GM23338 (cell line): Measurements from ENCODE around the gene UQCRC1. TPM values are rescaled to one million over a fixed set of nuclear protein-coding genes. Genes with fewer than 3 reads are reported as not detected.

Experiments used
- ATAC-seq: fragments of 200-7000 bp; cut with Tn5 transposase; 3 replicates; pipeline ENCODE4 v1.9.1; 2020
- DNase-seq: peaks from one replicate; pipeline ENCODE4 v3.0.0-alpha.2; 2015; ENCODE audit warnings: low spot score
- H2AFZ ChIP-seq: fragments of 200-600 bp; sonication (generic); 2 replicates; pipeline ENCODE4 v1.8.0; 2016; ENCODE audit warnings: antibody characterized with exemption, mild to moderate bottlenecking, moderate library complexity
- H3F3A ChIP-seq: fragments of 200-600 bp; sonication (generic); replicated peaks from 2 replicates; pipeline ENCODE4 v1.8.0; 2017; ENCODE audit warnings: antibody characterized with exemption, mixed run types, low read depth
- H3K27ac ChIP-seq: fragments of 200-600 bp; sonication (generic); 2 replicates; pipeline ENCODE4 v1.6.1; 2016; ENCODE audit warnings: low read depth
- H3K27me3 ChIP-seq: fragments of 200-600 bp; sonication (generic); 2 replicates; pipeline ENCODE4 v1.8.0; 2016; ENCODE audit warnings: mild to moderate bottlenecking, mixed run types, moderate library complexity; ENCODE audit not compliant: insufficient read depth
- H3K36me3 ChIP-seq: fragments of 200-600 bp; sonication (generic); 2 replicates; pipeline ENCODE4 v1.8.0; 2016; ENCODE audit warnings: mild to moderate bottlenecking; ENCODE audit not compliant: insufficient read depth
- H3K4me1 ChIP-seq: fragments of 200-600 bp; sonication (generic); 2 replicates; pipeline ENCODE4 v1.8.0; 2016; ENCODE audit warnings: mild to moderate bottlenecking, moderate library complexity; ENCODE audit not compliant: insufficient read depth
- H3K4me2 ChIP-seq: fragments of 200-600 bp; sonication (generic); 2 replicates; pipeline ENCODE4 v1.7.1; 2017; ENCODE audit warnings: mixed run types
- H3K4me3 ChIP-seq: fragments of 200-600 bp; sonication (generic); 2 replicates; pipeline ENCODE4 v1.6.1; 2016; ENCODE audit warnings: mixed run types
- H3K79me2 ChIP-seq: fragments of 200-600 bp; sonication (generic); replicated peaks from 2 replicates; pipeline ENCODE4 v1.8.0; 2017; ENCODE audit warnings: mild to moderate bottlenecking; ENCODE audit not compliant: insufficient read depth
- H3K9me2 ChIP-seq: fragments of 200-600 bp; sonication (generic); 2 replicates; pipeline ENCODE4 v1.8.0; 2017; ENCODE audit not compliant: insufficient read depth
- H4K20me1 ChIP-seq: fragments of 200-600 bp; sonication (generic); replicated peaks from 2 replicates; pipeline ENCODE4 v1.8.0; 2017; ENCODE audit warnings: mild to moderate bottlenecking; ENCODE audit not compliant: insufficient read depth
- H3K27ac Mint-ChIP-seq: 2 replicates; pipeline ENCODE4 v1.8.0; 2020; ENCODE audit warnings: inconsistent platforms, mild to moderate bottlenecking, moderate library complexity, mixed read lengths
- H3K27me3 Mint-ChIP-seq: 3 replicates; pipeline ENCODE4 v1.8.0; 2022; ENCODE audit warnings: low read depth, mild to moderate bottlenecking, moderate library complexity, mixed read lengths, inconsistent platforms; ENCODE audit not compliant: insufficient read depth, poor library complexity
- H3K36me3 Mint-ChIP-seq: 3 replicates; pipeline ENCODE4 v1.8.0; 2021; ENCODE audit warnings: low read depth, mild to moderate bottlenecking, inconsistent platforms, moderate library complexity, mixed read lengths
- H3K4me1 Mint-ChIP-seq: 3 replicates; pipeline ENCODE4 v1.8.0; 2020; ENCODE audit warnings: mild to moderate bottlenecking, inconsistent platforms, mixed read lengths
- H3K4me3 Mint-ChIP-seq: 3 replicates; pipeline ENCODE4 v1.8.0; 2021; ENCODE audit warnings: moderate library complexity, mild to moderate bottlenecking, inconsistent platforms, mixed read lengths
- H3K9me3 Mint-ChIP-seq: 3 replicates; pipeline ENCODE4 v1.8.0; 2020; ENCODE audit warnings: moderate library complexity, mild to moderate bottlenecking, inconsistent platforms, mixed read lengths
- CREB1 ChIP-seq: fragments of 250-450 bp; sonication (Bioruptor Pico); IDR thresholded peaks from 2 replicates; pipeline ENCODE4 v1.5.0; 2020; ENCODE audit warnings: low read depth, mild to moderate bottlenecking, moderate library complexity
- EZH2 ChIP-seq: fragments of 200-600 bp; sonication (generic); IDR thresholded peaks from one replicate; pipeline ENCODE4 v1.8.0; 2017; ENCODE audit warnings: antibody characterized with exemption, mild to moderate bottlenecking, low read depth; ENCODE audit not compliant: unreplicated experiment
- NANOG ChIP-seq: IDR thresholded peaks from 2 replicates; pipeline ENCODE4 v1.6.1; 2016; ENCODE audit warnings: antibody characterized with exemption, borderline replicate concordance
- STAT1 ChIP-seq: IDR thresholded peaks from one replicate; pipeline ENCODE4 v1.6.1; 2016; ENCODE audit warnings: antibody characterized with exemption; ENCODE audit not compliant: unreplicated experiment
- polyA plus RNA-seq: library from polyadenylated mRNA; unstranded; fragments of >200 nt; fragmentation: Nextera tagmentation; extraction: Ambion mirVana; gene quantifications from 2 replicates; pipeline ENCODE4 v1.2.1, GENCODE V29; 2016
- total RNA-seq: library from RNA; depleted of rRNA; stranded (reverse); fragments of >200 nt; shearing (Covaris generic); gene quantifications from 2 replicates; pipeline ENCODE4 v1.2.3, GENCODE V29; 2014
- TF ChIP-seq, protein P1 (sequence below): fragments of 250-450 bp; sonication (Bioruptor Pico); IDR thresholded peaks from 2 replicates; pipeline ENCODE4 v1.5.0; 2020; ENCODE audit warnings: mild to moderate bottlenecking, moderate library complexity
- TF ChIP-seq, protein P2 (sequence below): IDR thresholded peaks from 2 replicates; pipeline ENCODE4 v1.6.1; 2016; ENCODE audit warnings: antibody characterized with exemption

Gene UQCRC1
- total and polyA plus RNA-seq, 2 experiments from 2014 or later = 232 to 439 TPM

DNA sequence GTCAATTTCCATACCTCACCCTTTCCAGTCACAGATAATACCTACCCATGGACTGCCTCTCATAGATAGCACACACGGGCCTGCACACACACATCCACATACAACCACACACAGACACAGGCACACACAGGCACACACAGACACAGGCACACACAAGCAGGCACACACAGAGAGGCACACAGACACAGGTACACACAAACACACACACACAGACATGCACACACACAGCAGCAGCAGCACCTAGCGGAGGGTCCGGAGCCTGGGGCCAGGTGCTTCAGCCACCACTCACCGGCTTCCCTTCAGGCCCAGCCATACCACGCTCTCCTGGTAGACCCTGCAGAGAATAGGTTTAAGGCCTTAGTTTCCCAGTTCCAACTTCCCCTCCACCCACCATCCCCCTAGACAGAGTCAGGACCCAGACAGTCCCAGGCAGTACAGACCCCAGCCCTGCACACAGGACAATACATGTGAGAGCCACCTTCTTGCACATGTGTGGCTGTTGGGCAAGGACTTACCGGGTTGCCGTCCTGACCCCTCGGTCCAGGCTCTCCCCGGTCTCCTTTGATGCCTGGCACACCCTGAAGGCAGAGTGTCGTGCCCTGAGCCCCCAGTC lies 35.4 kb downstream of the UQCRC1 start (continued):
- TF ChIP-seq, protein P1, sequence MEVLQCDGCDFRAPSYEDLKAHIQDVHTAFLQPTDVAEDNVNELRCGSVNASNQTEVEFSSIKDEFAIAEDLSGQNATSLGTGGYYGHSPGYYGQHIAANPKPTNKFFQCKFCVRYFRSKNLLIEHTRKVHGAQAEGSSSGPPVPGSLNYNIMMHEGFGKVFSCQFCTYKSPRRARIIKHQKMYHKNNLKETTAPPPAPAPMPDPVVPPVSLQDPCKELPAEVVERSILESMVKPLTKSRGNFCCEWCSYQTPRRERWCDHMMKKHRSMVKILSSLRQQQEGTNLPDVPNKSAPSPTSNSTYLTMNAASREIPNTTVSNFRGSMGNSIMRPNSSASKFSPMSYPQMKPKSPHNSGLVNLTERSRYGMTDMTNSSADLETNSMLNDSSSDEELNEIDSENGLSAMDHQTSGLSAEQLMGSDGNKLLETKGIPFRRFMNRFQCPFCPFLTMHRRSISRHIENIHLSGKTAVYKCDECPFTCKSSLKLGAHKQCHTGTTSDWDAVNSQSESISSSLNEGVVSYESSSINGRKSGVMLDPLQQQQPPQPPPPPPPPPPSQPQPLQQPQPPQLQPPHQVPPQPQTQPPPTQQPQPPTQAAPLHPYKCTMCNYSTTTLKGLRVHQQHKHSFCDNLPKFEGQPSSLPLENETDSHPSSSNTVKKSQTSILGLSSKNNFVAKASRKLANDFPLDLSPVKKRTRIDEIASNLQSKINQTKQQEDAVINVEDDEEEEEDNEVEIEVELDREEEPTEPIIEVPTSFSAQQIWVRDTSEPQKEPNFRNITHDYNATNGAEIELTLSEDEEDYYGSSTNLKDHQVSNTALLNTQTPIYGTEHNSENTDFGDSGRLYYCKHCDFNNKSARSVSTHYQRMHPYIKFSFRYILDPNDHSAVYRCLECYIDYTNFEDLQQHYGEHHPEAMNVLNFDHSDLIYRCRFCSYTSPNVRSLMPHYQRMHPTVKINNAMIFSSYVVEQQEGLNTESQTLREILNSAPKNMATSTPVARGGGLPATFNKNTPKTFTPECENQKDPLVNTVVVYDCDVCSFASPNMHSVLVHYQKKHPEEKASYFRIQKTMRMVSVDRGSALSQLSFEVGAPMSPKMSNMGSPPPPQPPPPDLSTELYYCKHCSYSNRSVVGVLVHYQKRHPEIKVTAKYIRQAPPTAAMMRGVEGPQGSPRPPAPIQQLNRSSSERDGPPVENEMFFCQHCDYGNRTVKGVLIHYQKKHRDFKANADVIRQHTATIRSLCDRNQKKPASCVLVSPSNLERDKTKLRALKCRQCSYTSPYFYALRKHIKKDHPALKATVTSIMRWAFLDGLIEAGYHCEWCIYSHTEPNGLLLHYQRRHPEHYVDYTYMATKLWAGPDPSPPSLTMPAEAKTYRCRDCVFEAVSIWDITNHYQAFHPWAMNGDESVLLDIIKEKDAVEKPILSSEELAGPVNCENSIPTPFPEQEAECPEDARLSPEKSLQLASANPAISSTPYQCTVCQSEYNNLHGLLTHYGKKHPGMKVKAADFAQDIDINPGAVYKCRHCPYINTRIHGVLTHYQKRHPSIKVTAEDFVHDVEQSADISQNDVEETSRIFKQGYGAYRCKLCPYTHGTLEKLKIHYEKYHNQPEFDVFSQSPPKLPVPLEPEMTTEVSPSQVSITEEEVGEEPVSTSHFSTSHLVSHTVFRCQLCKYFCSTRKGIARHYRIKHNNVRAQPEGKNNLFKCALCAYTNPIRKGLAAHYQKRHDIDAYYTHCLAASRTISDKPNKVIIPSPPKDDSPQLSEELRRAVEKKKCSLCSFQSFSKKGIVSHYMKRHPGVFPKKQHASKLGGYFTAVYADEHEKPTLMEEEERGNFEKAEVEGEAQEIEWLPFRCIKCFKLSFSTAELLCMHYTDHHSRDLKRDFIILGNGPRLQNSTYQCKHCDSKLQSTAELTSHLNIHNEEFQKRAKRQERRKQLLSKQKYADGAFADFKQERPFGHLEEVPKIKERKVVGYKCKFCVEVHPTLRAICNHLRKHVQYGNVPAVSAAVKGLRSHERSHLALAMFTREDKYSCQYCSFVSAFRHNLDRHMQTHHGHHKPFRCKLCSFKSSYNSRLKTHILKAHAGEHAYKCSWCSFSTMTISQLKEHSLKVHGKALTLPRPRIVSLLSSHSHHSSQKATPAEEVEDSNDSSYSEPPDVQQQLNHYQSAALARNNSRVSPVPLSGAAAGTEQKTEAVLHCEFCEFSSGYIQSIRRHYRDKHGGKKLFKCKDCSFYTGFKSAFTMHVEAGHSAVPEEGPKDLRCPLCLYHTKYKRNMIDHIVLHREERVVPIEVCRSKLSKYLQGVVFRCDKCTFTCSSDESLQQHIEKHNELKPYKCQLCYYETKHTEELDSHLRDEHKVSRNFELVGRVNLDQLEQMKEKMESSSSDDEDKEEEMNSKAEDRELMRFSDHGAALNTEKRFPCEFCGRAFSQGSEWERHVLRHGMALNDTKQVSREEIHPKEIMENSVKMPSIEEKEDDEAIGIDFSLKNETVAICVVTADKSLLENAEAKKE = no peak
- TF ChIP-seq NANOG = no peak
- TF ChIP-seq, protein P2, sequence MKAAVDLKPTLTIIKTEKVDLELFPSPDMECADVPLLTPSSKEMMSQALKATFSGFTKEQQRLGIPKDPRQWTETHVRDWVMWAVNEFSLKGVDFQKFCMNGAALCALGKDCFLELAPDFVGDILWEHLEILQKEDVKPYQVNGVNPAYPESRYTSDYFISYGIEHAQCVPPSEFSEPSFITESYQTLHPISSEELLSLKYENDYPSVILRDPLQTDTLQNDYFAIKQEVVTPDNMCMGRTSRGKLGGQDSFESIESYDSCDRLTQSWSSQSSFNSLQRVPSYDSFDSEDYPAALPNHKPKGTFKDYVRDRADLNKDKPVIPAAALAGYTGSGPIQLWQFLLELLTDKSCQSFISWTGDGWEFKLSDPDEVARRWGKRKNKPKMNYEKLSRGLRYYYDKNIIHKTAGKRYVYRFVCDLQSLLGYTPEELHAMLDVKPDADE = no peak
- no peak for TF ChIP-seq EZH2
- TF ChIP-seq STAT1 = no peak

DNA sequence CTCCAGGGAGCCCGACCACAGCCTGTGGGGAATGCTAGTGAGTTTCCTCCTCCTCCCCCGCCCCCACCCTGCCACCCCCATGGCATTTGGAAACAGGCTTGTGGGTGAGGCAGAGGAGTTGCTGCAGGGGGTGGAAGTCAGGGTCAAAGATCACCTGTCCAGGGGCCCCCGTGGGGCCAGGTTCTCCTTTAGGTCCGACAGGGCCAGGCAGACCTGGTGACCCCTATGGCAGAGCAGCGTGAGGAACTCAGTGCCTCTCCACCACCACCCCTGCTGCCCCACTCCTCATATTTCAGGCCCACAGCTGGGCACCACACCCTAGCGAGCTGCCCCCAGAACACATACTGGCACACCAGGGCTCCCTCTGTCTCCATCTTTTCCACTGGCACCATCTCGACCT lies 36.9 kb downstream of the UQCRC1 start:
- no peak overlapping the region for H2AFZ ChIP-seq
- no peaks in the 10 kb centered on the region for H3F3A ChIP-seq
- no peaks in the 10 kb centered on the region for H3K27me3 ChIP-seq
- peaks cover 3% of the 10 kb centered on the region for H3K27me3 Mint-ChIP-seq
- H3K4me2 ChIP-seq = no peak overlapping the region
- no peaks in the 10 kb centered on the region for H3K79me2 ChIP-seq
- no peaks in the 10 kb centered on the region for H4K20me1 ChIP-seq
- TF ChIP-seq CREB1 = no peak
- ATAC-seq = no peak
- H3K4me1 Mint-ChIP-seq = no peaks in the 10 kb centered on the region
- H3K4me1 ChIP-seq = no peaks in the 10 kb centered on the region
- H3K36me3 ChIP-seq = no peaks in the 10 kb centered on the region
- no peak overlapping the region for H3K4me3 ChIP-seq
- no peak overlapping the region for H3K4me3 Mint-ChIP-seq
- no peak overlapping the region for H3K27ac Mint-ChIP-seq
- H3K36me3 Mint-ChIP-seq = no peaks in the 10 kb centered on the region; the same call in 2 of the 3 replicates
- DNase-seq = no peak
- H3K9me3 Mint-ChIP-seq = no peaks in the 10 kb centered on the region
- H3K27ac ChIP-seq = no peak overlapping the region
- H3K9me2 ChIP-seq = no peaks in the 10 kb centered on the region
